Neural progenitor cell (in vitro differentiated cells): ENCODE results near the gene DMWD. TPM values are rescaled to one million over a fixed set of nuclear protein-coding genes. Genes with fewer than 3 reads are reported as not detected.
A peak's percentile ranks its signal among the peaks of the same experiment; 100 is the strongest.

Source experiments
- DNase-seq: peaks from one replicate; pipeline ENCODE4 v3.0.0-alpha.2; 2016; ENCODE audit warnings: low spot score
- H2AFZ ChIP-seq: fragments of 200-600 bp; sonication (generic); replicated peaks from 2 replicates; pipeline ENCODE4 v1.6.1; 2016; ENCODE audit warnings: antibody characterized with exemption
- H3F3A ChIP-seq: fragments of 200-600 bp; sonication (generic); 2 replicates; pipeline ENCODE4 v1.6.1; 2016; ENCODE audit warnings: antibody characterized with exemption, low read depth
- H3K27ac ChIP-seq: fragments of 200-600 bp; sonication (generic); 2 replicates; pipeline ENCODE4 v1.5.1; 2016; ENCODE audit warnings: mild to moderate bottlenecking
- H3K27me3 ChIP-seq: fragments of 200-600 bp; sonication (generic); 2 replicates; pipeline ENCODE4 v1.6.1; 2016; ENCODE audit warnings: mild to moderate bottlenecking, moderate library complexity
- H3K36me3 ChIP-seq: fragments of 200-600 bp; sonication (generic); 2 replicates; pipeline ENCODE4 v1.5.1; 2016
- H3K4me1 ChIP-seq: fragments of 200-600 bp; sonication (generic); 2 replicates; pipeline ENCODE4 v1.6.1; 2016; ENCODE audit warnings: mixed run types
- H3K4me2 ChIP-seq: fragments of 200-600 bp; sonication (generic); 2 replicates; pipeline ENCODE4 v1.6.1; 2016
- H3K4me3 ChIP-seq: fragments of 200-600 bp; sonication (generic); 2 replicates; pipeline ENCODE4 v1.5.1; 2016
- H3K79me2 ChIP-seq: fragments of 200-600 bp; sonication (generic); 2 replicates; pipeline ENCODE4 v1.6.1; 2016; ENCODE audit warnings: low read depth
- H3K9ac ChIP-seq: fragments of 200-600 bp; sonication (generic); 2 replicates; pipeline ENCODE4 v1.6.1; 2016
- H3K9me3 ChIP-seq: fragments of 200-600 bp; sonication (generic); 2 replicates; pipeline ENCODE4 v1.5.1; 2016; ENCODE audit warnings: low read depth
- H4K20me1 ChIP-seq: fragments of 200-600 bp; sonication (generic); 2 replicates; pipeline ENCODE4 v1.6.1; 2016; ENCODE audit warnings: low read depth
- H3K27ac Mint-ChIP-seq: 3 replicates; pipeline ENCODE4 v1.8.0; 2021; ENCODE audit warnings: mixed read lengths
- H3K27me3 Mint-ChIP-seq: 2 replicates; pipeline ENCODE4 v1.8.0; 2022; ENCODE audit warnings: low read depth, mild to moderate bottlenecking, inconsistent platforms, moderate library complexity, mixed read lengths; ENCODE audit not compliant: insufficient read depth
- H3K36me3 Mint-ChIP-seq: 3 replicates; pipeline ENCODE4 v1.8.0; 2021; ENCODE audit warnings: mixed read lengths
- H3K4me1 Mint-ChIP-seq: 3 replicates; pipeline ENCODE4 v1.8.0; 2021; ENCODE audit warnings: mixed read lengths
- H3K4me3 Mint-ChIP-seq: 3 replicates; pipeline ENCODE4 v1.8.0; 2021; ENCODE audit warnings: mild to moderate bottlenecking, moderate library complexity, mixed read lengths
- H3K9me3 Mint-ChIP-seq: 3 replicates; pipeline ENCODE4 v1.8.0; 2020; ENCODE audit warnings: mixed read lengths
- CTCF ChIP-seq: fragments of 200-600 bp; sonication (generic); IDR thresholded peaks from 2 replicates; pipeline ENCODE4 v1.5.1; 2017; ENCODE audit warnings: antibody characterized with exemption, mild to moderate bottlenecking
- EZH2 ChIP-seq: fragments of 200-600 bp; sonication (generic); IDR thresholded peaks from 2 replicates; pipeline ENCODE4 v1.6.1; 2017; ENCODE audit warnings: antibody characterized with exemption, mild to moderate bottlenecking, moderate library complexity
- EZH2phosphoT487 ChIP-seq: fragments of 200-600 bp; sonication (generic); IDR thresholded peaks from 2 replicates; pipeline ENCODE4 v1.6.1; 2017; ENCODE audit warnings: antibody characterized with exemption
- total RNA-seq: library from RNA; depleted of rRNA; stranded (reverse); fragments of >200 nt; gene quantifications from 2 replicates; pipeline ENCODE4 v1.2.3, GENCODE V29; 2015; ENCODE audit warnings: low replicate concordance

The DMWD gene
- total RNA-seq, result 22.8 and 50.3 TPM in 2 replicates

GRCh38 chr19:45792470-45793177, at the start of gene DMWD:
TSS of gene DMWD (minus strand) at chr19:45792845. CDS start at chr19:45792756, 89 bp downstream.
- Histone ChIP-seq H3K9me3 (no peaks in the 10 kb centered on the region), H2AFZ (peak within 1 kb of the TSS; percentile 37)

GRCh38 chr19:45842198-45842597, 49.6 kb upstream of the DMWD start:
- H3K27me3 Mint-ChIP-seq, result peaks cover 6% of the 10 kb centered on the region
- H3K4me3 Mint-ChIP-seq, result no peak overlapping the region
- no peak overlapping the region for H3K27ac ChIP-seq
- peaks cover 3% of the 10 kb centered on the region for H3F3A ChIP-seq
- H3K36me3 Mint-ChIP-seq, result peaks cover 59% of the 10 kb centered on the region
- peaks cover 28% of the 10 kb centered on the region for H3K36me3 ChIP-seq
- H3K27ac Mint-ChIP-seq, result no peak overlapping the region
- H3K9me3 ChIP-seq, result no peaks in the 10 kb centered on the region
- H3K4me1 Mint-ChIP-seq, result peaks cover 8% of the 10 kb centered on the region
- no peak overlapping the region for H3K9ac ChIP-seq
- H3K4me1 ChIP-seq, result no peaks in the 10 kb centered on the region
- DNase-seq, result no peak
- H4K20me1 ChIP-seq, result no peaks in the 10 kb centered on the region
- no peak overlapping the region for H3K4me3 ChIP-seq
- H2AFZ ChIP-seq, result no peak overlapping the region
- no peak for TF ChIP-seq EZH2
- no peak for TF ChIP-seq EZH2phosphoT487
- TF ChIP-seq CTCF, result no peak
- no peaks in the 10 kb centered on the region for H3K27me3 ChIP-seq
- no peaks in the 10 kb centered on the region for H3K9me3 Mint-ChIP-seq
- H3K79me2 ChIP-seq, result no peaks in the 10 kb centered on the region
- no peak overlapping the region for H3K4me2 ChIP-seq

More at GRCh38 chr19:45792470-45793177, at the start of gene DMWD:
- H3K36me3 Mint-ChIP-seq, result peaks cover 19% of the 10 kb centered on the region
- peak within 1 kb of the TSS; percentile 95 for H3K27ac Mint-ChIP-seq
- H3K4me2 ChIP-seq, result peak within 1 kb of the TSS; percentile 99
- H3K79me2 ChIP-seq, result peaks cover 28% of the 10 kb centered on the region
- peaks cover 32% of the 10 kb centered on the region for H3K4me1 Mint-ChIP-seq
- H3K4me3 Mint-ChIP-seq, result peak within 1 kb of the TSS; percentile 98
- H3K27me3 Mint-ChIP-seq, result peaks cover 16% of the 10 kb centered on the region
- H3K9me3 Mint-ChIP-seq, result no peaks in the 10 kb centered on the region
- H3F3A ChIP-seq, result peaks cover 4% of the 10 kb centered on the region
- no peaks in the 10 kb centered on the region for H3K36me3 ChIP-seq
- no peaks in the 10 kb centered on the region for H3K27me3 ChIP-seq
- peaks cover 14% of the 10 kb centered on the region for H4K20me1 ChIP-seq
- H3K27ac ChIP-seq, result no peak within 1 kb of the TSS
- TF ChIP-seq EZH2phosphoT487 (no peak), EZH2 (no peak), CTCF (no peak)
- H3K9ac ChIP-seq, result peak within 1 kb of the TSS; percentile 87
- peak; percentile 100 for DNase-seq
- peak within 1 kb of the TSS; percentile 100 for H3K4me3 ChIP-seq
- H3K4me1 ChIP-seq, result peaks cover 9% of the 10 kb centered on the region

GRCh38 chr19:45834970-45835369, 42.3 kb upstream of the DMWD start:
- Histone ChIP-seq H3K79me2 (no peaks in the 10 kb centered on the region), H3K4me3 (no peak overlapping the region), H3K9me3 (no peaks in the 10 kb centered on the region), H3K4me1 (no peaks in the 10 kb centered on the region), H4K20me1 (no peaks in the 10 kb centered on the region), H2AFZ (no peak overlapping the region), H3K4me2 (no peak overlapping the region), H3K9ac (no peak overlapping the region), H3F3A (peaks cover 3% of the 10 kb centered on the region), H3K27ac (no peak overlapping the region), H3K27me3 (no peaks in the 10 kb centered on the region), H3K36me3 (peaks cover 22% of the 10 kb centered on the region)
- Mint-ChIP-seq H3K4me3 (no peak overlapping the region), H3K27me3 (peaks cover 4% of the 10 kb centered on the region), H3K27ac (no peak overlapping the region), H3K36me3 (peaks cover 52% of the 10 kb centered on the region), H3K4me1 (no peaks in the 10 kb centered on the region), H3K9me3 (no peaks in the 10 kb centered on the region)
- TF ChIP-seq EZH2, result no peak
- no peak for DNase-seq

- Mint-ChIP-seq H3K27me3 (peaks cover 11% of the 10 kb centered on the region), H3K9me3 (no peaks in the 10 kb centered on the region), H3K27ac (no peak overlapping the region), H3K4me1 (peaks cover 4% of the 10 kb centered on the region), H3K36me3 (peaks cover 37% of the 10 kb centered on the region), H3K4me3 (no peak overlapping the region)
- no peaks in the 10 kb centered on the region for H3K4me1 ChIP-seq
- no peaks in the 10 kb centered on the region for H3K9me3 ChIP-seq
- no peak for TF ChIP-seq EZH2
- TF ChIP-seq EZH2phosphoT487, result no peak
- no peak for TF ChIP-seq CTCF
- H3F3A ChIP-seq, result no peaks in the 10 kb centered on the region
- H2AFZ ChIP-seq, result no peak overlapping the region
- no peak for DNase-seq
- H3K27ac ChIP-seq, result no peak overlapping the region
- no peak overlapping the region for H3K4me3 ChIP-seq
- no peaks in the 10 kb centered on the region for H3K27me3 ChIP-seq
- no peak overlapping the region for H3K4me2 ChIP-seq
- H4K20me1 ChIP-seq, result no peaks in the 10 kb centered on the region
- H3K9ac ChIP-seq, result no peak overlapping the region
- H3K36me3 ChIP-seq, result no peaks in the 10 kb centered on the region
- H3K79me2 ChIP-seq, result no peaks in the 10 kb centered on the region
These were observed 36.3 kb upstream of the DMWD start for GRCh38 chr19:45828945-45829344.
